Common myeloid progenitor, CD34-positive (primary cell): ENCODE results near the gene ACP2.

Experiments
- CTCF ChIA-PET: fragments of 350-600 bp; sonication (Branson Sonifier 250); formaldehyde crosslinking; loops from one replicate; lab custom pipeline; 2021; ENCODE audit warnings: antibody characterized with exemption; lab: Charles Lee
- POLR2A ChIA-PET: fragments of 350-600 bp; sonication (Branson Sonifier 250); formaldehyde crosslinking; loops from one replicate; lab custom pipeline; 2021; ENCODE audit warnings: antibody characterized with exemption; lab: Charles Lee
- DNase-seq, 3 donors: peaks; one replicate each; pipeline versions ENCODE4 v3.0.0 to v3.0.0-alpha.2; 2013
- H3K27ac ChIP-seq, 2 experiments: 1 replicate in 1 of 2; 2 replicates in 1 of 2; pipeline ENCODE4 v1.7.0; 2013; ENCODE audit warnings: inconsistent platforms in 2 of 2, low read length in 2 of 2, mild to moderate bottlenecking in 2 of 2, low read depth in 1 of 2, moderate library complexity in 1 of 2; ENCODE audit not compliant: severe bottlenecking in 2 of 2, insufficient read depth in 1 of 2, poor library complexity in 1 of 2
- H3K27me3 ChIP-seq, 5 experiments: replicated peaks in 2 of 5; 1 replicate in 3 of 5; 2 replicates in 2 of 5; pipeline versions ENCODE4 v1.6.1 to v1.7.0; 2013; ENCODE audit warnings: low read length in 4 of 5, mild to moderate bottlenecking in 2 of 5, moderate library complexity in 2 of 5, inconsistent platforms in 1 of 5; ENCODE audit not compliant: insufficient read depth in 5 of 5, control insufficient read depth in 4 of 5
- H3K36me3 ChIP-seq, 4 experiments: 1 replicate in 2 of 4; 2 replicates in 2 of 4; pipeline versions ENCODE4 v1.6.1 to v1.7.0; 2013; ENCODE audit warnings: low read length in 3 of 4, control low read depth in 1 of 4, mild to moderate bottlenecking in 1 of 4; ENCODE audit not compliant: control insufficient read depth in 4 of 4, insufficient read depth in 4 of 4
- H3K4me1 ChIP-seq, 4 experiments: 1 replicate in 3 of 4; 2 replicates in 1 of 4; pipeline versions ENCODE4 v1.6.1 to v1.7.1; 2013; ENCODE audit warnings: low read length in 3 of 4, mild to moderate bottlenecking in 3 of 4, control low read depth in 1 of 4, inconsistent platforms in 1 of 4, moderate library complexity in 1 of 4; ENCODE audit not compliant: control insufficient read depth in 4 of 4, insufficient read depth in 4 of 4; ENCODE audit errors: control extremely low read depth in 1 of 4
- H3K4me3 ChIP-seq, 7 experiments: 1 replicate in 4 of 7; 2 replicates in 3 of 7; pipeline versions ENCODE4 v1.5.1 to v1.7.0; 2013; ENCODE audit warnings: mild to moderate bottlenecking in 7 of 7, low read length in 6 of 7, moderate library complexity in 6 of 7, inconsistent platforms in 2 of 7, low read depth in 2 of 7, control low read depth in 1 of 7; ENCODE audit not compliant: insufficient read depth in 4 of 7, control insufficient read depth in 1 of 7; ENCODE audit errors: extremely low read depth in 1 of 7
- H3K9me3 ChIP-seq, 5 experiments: 1 replicate in 4 of 5; 2 replicates in 1 of 5; pipeline versions ENCODE4 v1.6.1 to v1.7.1; 2013; ENCODE audit warnings: low read length in 4 of 5, mild to moderate bottlenecking in 2 of 5, inconsistent platforms in 1 of 5, low read depth in 1 of 5, moderate library complexity in 1 of 5; ENCODE audit not compliant: control insufficient read depth in 4 of 5, insufficient read depth in 2 of 5; ENCODE audit errors: control extremely low read depth in 1 of 5
- WGBS: methylation state at CpG from one replicate; pipeline ENCODE4 v1.1.5; 2013; ENCODE audit not compliant: insufficient coverage; 5-methylcytosine and 5-hydroxymethylcytosine counted together

ACP2 gene

DNA sequence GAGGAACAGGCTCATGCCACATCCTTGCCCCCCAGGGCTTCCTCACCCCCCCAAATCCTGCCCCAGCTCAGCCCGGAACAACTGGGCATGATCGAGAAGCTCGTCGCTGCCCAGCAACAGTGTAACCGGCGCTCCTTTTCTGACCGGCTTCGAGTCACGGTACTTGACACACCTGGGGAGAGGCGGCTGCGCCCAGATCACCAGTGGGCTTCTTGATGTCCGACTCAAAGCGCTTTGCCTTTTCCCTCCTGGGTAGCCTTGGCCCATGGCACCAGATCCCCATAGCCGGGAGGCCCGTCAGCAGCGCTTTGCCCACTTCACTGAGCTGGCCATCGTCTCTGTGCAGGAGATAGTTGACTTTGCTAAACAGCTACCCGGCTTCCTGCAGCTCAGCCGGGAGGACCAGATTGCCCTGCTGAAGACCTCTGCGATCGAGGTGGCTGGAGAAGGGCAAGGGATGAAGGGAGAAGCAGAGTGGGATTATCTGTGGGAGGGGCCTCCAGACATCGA is 12.7 kb upstream of the ACP2 start:
- POLR2A ChIA-PET, result interaction anchor here (0.9 kb wide), 1 partner anchor 9 kb away, joined by 3 read pairs; the partner anchor contains the start of gene MADD
- Histone ChIP-seq H3K4me3 (peak overlapping the region in 1 of 7 experiments; percentile 22), H3K9me3 (no peaks in the 10 kb centered on the region), H3K4me1 (peaks cover 23 to 79% (median 66%) of the 10 kb centered on the region in 4 experiments), H3K36me3 (peaks cover 5 to 17% (median 11%) of the 10 kb centered on the region in 4 experiments), H3K27me3 (no peaks in the 10 kb centered on the region), H3K27ac (peak overlapping the region; percentile 17 to 49)
- 69% methylated on average over 22 of the region's 22 CpGs for WGBS
- DNase-seq, result no peak
- CTCF ChIA-PET, result interaction anchor here (1.2 to 13.0 kb wide), 6 partner anchors 9 to 82 kb away, joined by 3 to 145 read pairs (median 32); partner anchors contain the start of genes ACP2, ARFGAP2, DDB2 and MADD

DNA sequence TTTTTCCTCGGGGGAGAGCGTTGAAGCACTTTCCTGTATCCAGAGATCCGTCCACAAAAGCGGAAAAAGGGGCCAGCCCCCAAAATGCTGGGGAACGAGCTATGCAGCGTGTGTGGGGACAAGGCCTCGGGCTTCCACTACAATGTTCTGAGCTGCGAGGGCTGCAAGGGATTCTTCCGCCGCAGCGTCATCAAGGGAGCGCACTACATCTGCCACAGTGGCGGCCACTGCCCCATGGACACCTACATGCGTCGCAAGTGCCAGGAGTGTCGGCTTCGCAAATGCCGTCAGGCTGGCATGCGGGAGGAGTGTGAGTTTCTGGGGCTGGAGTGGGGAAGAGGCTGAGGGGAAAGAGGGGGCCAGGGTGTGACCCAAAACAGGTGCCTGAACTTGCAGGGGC is 11.8 kb upstream of the ACP2 start:
- Histone ChIP-seq H3K9me3 (no peaks in the 10 kb centered on the region), H3K4me1 (peaks cover 17 to 69% (median 56%) of the 10 kb centered on the region in 4 experiments), H3K36me3 (peaks cover 5 to 17% (median 10%) of the 10 kb centered on the region in 4 experiments), H3K4me3 (peak overlapping the region in 1 of 7 experiments; percentile 76), H3K27ac (peak overlapping the region in 1 of 2 experiments; percentile 69), H3K27me3 (no peaks in the 10 kb centered on the region)
- no peak for DNase-seq
- ChIA-PET CTCF (interaction anchor here (1.2 to 13.0 kb wide), 14 partner anchors 7 to 99 kb away, joined by 3 to 145 read pairs (median 20); partner anchors contain the start of genes ACP2, ARFGAP2, DDB2 and MADD), POLR2A (interaction anchor here (1.2 to 2.6 kb wide), 2 partner anchors 13 to 26 kb away, joined by 4 to 14 read pairs; no protein-coding TSS in a partner anchor)
- WGBS, result 95% methylated on average over 19 of the region's 19 CpGs

DNA sequence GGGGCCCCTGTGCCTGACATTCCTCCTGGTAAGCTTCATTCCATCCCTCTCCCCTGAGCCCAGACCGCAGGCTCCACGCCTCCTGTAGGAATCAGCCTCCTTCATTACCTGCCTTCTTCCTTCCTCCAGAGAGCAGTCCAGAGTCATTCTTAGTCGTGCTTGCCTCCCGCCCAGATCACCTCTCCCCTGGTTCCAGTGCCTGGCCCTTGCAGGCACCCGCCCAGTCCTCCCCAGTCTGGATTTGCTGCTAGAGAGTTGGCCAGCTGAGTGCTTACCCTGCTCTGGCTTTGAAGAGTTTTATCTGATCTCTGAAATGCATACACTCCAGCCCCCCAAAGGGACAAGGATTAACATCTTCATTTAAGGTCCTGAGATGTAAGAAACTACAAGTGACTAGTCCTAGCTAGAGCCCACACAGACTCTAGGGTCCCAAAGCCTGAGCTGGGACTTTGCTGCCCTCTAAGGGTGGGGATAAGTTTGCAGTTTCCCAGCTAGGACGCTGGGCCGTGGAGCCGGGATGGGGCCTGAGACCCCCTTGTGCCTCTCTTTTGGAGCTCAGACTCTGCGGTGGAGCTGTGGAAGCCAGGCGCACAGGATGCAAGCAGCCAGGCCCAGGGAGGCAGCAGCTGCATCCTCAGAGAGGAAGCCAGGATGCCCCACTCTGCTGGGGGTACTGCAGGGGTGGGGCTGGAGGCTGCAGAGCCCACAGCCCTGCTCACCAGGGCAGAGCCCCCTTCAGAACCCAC is 10.8 kb upstream of the ACP2 start:
- ChIA-PET CTCF (interaction anchor here (0.9 to 13.0 kb wide), 26 partner anchors 8 to 447 kb away, joined by 3 to 145 read pairs (median 4); partner anchors contain the start of genes ACP2, ARFGAP2, DDB2 and MADD), POLR2A (interaction anchor here (0.5 to 2.6 kb wide), 6 partner anchors 8 to 80 kb away, joined by 3 to 14 read pairs (median 4); partner anchors contain the start of genes ACP2 and MADD)
- Histone ChIP-seq H3K27me3 (no peaks in the 10 kb centered on the region), H3K9me3 (no peaks in the 10 kb centered on the region), H3K27ac (peak overlapping the region in 1 of 2 experiments; percentile 75), H3K36me3 (peaks cover 2 to 17% (median 10%) of the 10 kb centered on the region in 4 experiments), H3K4me1 (peaks cover 14 to 69% (median 57%) of the 10 kb centered on the region in 4 experiments), H3K4me3 (peak overlapping the region in 5 of 7 experiments; percentile 16 to 77 (median 56))
- WGBS, result 24% methylated on average over 9 of the region's 10 CpGs
- DNase-seq, result peak; percentile 64 to 94 (median 91)

GRCh38 chr11:47258317-47258902 is 9.8 kb upstream of the ACP2 start:
- Histone ChIP-seq H3K4me3 (peak overlapping the region; percentile 31 to 77 (median 61)), H3K36me3 (peaks cover 0 to 16% (median 6%) of the 10 kb centered on the region in 4 experiments), H3K9me3 (no peaks in the 10 kb centered on the region), H3K4me1 (peaks cover 14 to 61% (median 57%) of the 10 kb centered on the region in 4 experiments), H3K27me3 (no peaks in the 10 kb centered on the region), H3K27ac (peak overlapping the region; percentile 34 to 75)
- DNase-seq, result no peak
- CTCF ChIA-PET, result interaction anchor here (1.0 to 13.0 kb wide), 17 partner anchors 9 to 195 kb away, joined by 3 to 145 read pairs (median 9); partner anchors contain the start of genes ACP2, ARFGAP2, DDB2 and MADD
- 60% methylated on average over 7 of the region's 11 CpGs for WGBS
- POLR2A ChIA-PET, result interaction anchor here (0.7 to 2.6 kb wide), 3 partner anchors 13 to 73 kb away, joined by 3 to 14 read pairs (median 12); partner anchors contain the start of gene MADD

GRCh38 chr11:47257517-47258316 is 9.1 kb upstream of the ACP2 start, which contains the start of gene NR1H3:
TSS of gene NR1H3 (plus strand) at chr11:47257996. CDS start at chr11:47259217, 1,221 bp downstream.
- CTCF ChIA-PET, result interaction anchor here (0.8 to 13.0 kb wide), 14 partner anchors 10 to 167 kb away, joined by 3 to 145 read pairs (median 18); partner anchors contain the start of genes ACP2, ARFGAP2, DDB2 and MADD
- H3K27ac ChIP-seq, result peak within 1 kb of the TSS; percentile 34 to 75

More at GRCh38 chr11:47257517-47258316, 9.1 kb upstream of the ACP2 start, which contains the start of gene NR1H3:
- Histone ChIP-seq H3K9me3 (no peaks in the 10 kb centered on the region), H3K4me1 (peaks cover 14 to 58% (median 56%) of the 10 kb centered on the region in 4 experiments), H3K27me3 (no peaks in the 10 kb centered on the region), H3K36me3 (peaks cover 0 to 13% (median 7%) of the 10 kb centered on the region in 4 experiments), H3K4me3 (peak within 1 kb of the TSS; percentile 31 to 77 (median 61))
- 5% methylated on average over 11 of the region's 15 CpGs for WGBS
- POLR2A ChIA-PET, result interaction anchor here (0.7 to 2.6 kb wide), 3 partner anchors 24 to 72 kb away, joined by 3 to 14 read pairs (median 3); no protein-coding TSS in a partner anchor
- DNase-seq, result peak in 1 of 3 donors; percentile 30
